HEK293T (cell line): Measurements from ENCODE around the gene ASPDH.
A peak's percentile ranks its signal among the peaks of the same experiment; 100 is the strongest.

Experiments used
- CTCF ChIA-PET: fragments of 350-600 bp; formaldehyde crosslinking; extraction: SDS; loops from one replicate; lab custom pipeline; 2021; ENCODE audit warnings: antibody characterized with exemption, inconsistent platforms; lab: Yijun Ruan, JAX
- POLR2A ChIA-PET: fragments of 350-600 bp; formaldehyde crosslinking; extraction: SDS; loops from one replicate; lab custom pipeline; 2020; ENCODE audit warnings: antibody characterized with exemption, inconsistent platforms; lab: Yijun Ruan, JAX
- DNase-seq: peaks from one replicate; pipeline ENCODE4 v3.0.0; 2012; ENCODE audit warnings: mixed read lengths; ENCODE audit errors: extremely low spot score
- ARNT ChIP-seq: fragments of 450-650 bp; IDR thresholded peaks from 2 replicates; pipeline ENCODE4 v1.6.1; 2017; ENCODE audit warnings: mild to moderate bottlenecking
- BHLHE40 ChIP-seq: fragments of 450-650 bp; IDR thresholded peaks from 2 replicates; pipeline ENCODE4 v1.6.1; 2016; ENCODE audit warnings: mild to moderate bottlenecking, moderate library complexity, borderline replicate concordance
- CTBP1 ChIP-seq: fragments of 450-650 bp; IDR thresholded peaks from 2 replicates; pipeline ENCODE4 v1.6.1; 2016; ENCODE audit warnings: borderline replicate concordance
- ELF4 ChIP-seq: fragments of 450-650 bp; IDR thresholded peaks from 2 replicates; pipeline ENCODE4 v1.6.1; 2017; ENCODE audit warnings: antibody characterized with exemption
- FOXA1 ChIP-seq: fragments of 450-650 bp; IDR thresholded peaks from 2 replicates; pipeline ENCODE4 v1.6.1; 2016; ENCODE audit warnings: mild to moderate bottlenecking
- FOXK2 ChIP-seq: fragments of 450-650 bp; IDR thresholded peaks from 2 replicates; pipeline ENCODE4 v1.6.1; 2016; ENCODE audit warnings: mild to moderate bottlenecking
- FOXM1 ChIP-seq: fragments of 450-650 bp; IDR thresholded peaks from 2 replicates; pipeline ENCODE4 v1.6.1; 2017; ENCODE audit warnings: mild to moderate bottlenecking, borderline replicate concordance
- HDGF ChIP-seq: fragments of 450-650 bp; IDR thresholded peaks from 2 replicates; pipeline ENCODE4 v1.6.1; 2017; ENCODE audit warnings: antibody characterized with exemption, borderline replicate concordance
- L3MBTL2 ChIP-seq: fragments of 450-650 bp; conservative IDR thresholded peaks from 2 replicates; pipeline ENCODE4 v1.6.1; 2016; ENCODE audit warnings: mild to moderate bottlenecking
- LEF1 ChIP-seq: fragments of 450-650 bp; IDR thresholded peaks from 2 replicates; pipeline ENCODE4 v1.6.1; 2017; ENCODE audit warnings: mild to moderate bottlenecking, borderline replicate concordance
- NFRKB ChIP-seq: fragments of 450-650 bp; IDR thresholded peaks from 2 replicates; pipeline ENCODE4 v1.6.1; 2016; ENCODE audit warnings: mild to moderate bottlenecking, moderate library complexity
- SP1 ChIP-seq: fragments of 450-650 bp; IDR thresholded peaks from 2 replicates; pipeline ENCODE4 v1.6.1; 2017
- SUZ12 ChIP-seq: fragments of 450-650 bp; IDR thresholded peaks from 2 replicates; pipeline ENCODE4 v1.6.1; 2016; ENCODE audit warnings: mild to moderate bottlenecking
- TARDBP ChIP-seq: fragments of 450-650 bp; IDR thresholded peaks from 2 replicates; pipeline ENCODE4 v1.6.1; 2016
- ZNF384 ChIP-seq: fragments of 450-650 bp; IDR thresholded peaks from 2 replicates; pipeline ENCODE4 v1.6.1; 2016
- TF ChIP-seq, protein P1 (sequence below): fragments of 450-650 bp; IDR thresholded peaks from 2 replicates; pipeline ENCODE4 v1.6.1; 2016

The ASPDH gene

DNA sequence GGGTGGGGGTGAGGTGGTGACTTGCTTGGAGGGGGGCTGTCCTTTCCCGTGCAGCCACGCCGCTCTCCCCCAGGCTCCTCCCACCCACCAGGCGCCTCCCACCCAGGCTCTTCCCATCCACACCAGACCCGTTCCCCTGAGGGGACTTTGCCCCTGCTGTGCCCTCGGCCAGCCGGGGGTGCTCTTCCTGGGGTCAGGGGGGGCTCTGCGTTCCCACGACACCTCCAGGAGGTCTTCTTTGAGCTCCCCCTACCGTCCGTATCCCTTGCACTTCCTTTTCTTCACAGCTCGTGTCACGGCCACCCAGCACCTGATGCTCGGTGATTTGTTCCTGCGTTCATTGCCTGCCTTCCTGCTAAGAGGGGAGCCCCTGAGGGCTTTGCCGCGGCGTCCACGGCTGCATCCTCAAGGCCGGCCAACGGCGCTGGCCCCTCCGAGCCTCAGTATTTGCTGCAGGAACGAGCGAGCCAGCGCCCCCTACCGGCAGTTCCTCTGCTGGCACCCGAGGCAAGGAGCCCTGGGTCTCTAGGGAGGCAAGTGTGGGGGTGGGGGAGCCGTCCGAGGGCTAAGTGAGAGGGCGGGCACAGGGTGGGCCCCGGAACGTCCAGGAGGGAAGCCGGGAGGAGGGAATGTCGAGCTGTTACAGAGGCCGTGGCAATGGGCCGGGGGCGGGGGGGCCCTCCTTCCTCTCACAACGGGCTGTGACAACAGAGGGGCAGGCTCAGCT is 42.7 kb upstream of the ASPDH start:
- DNase-seq = peak; percentile 92
- ChIA-PET CTCF (interaction anchor here (0.6 to 4.5 kb wide), 21 partner anchors 8 to 242 kb away, joined by 3 to 27 read pairs (median 4); partner anchors contain the start of gene POLD1), POLR2A (interaction anchor here (0.6 to 1.4 kb wide), 5 partner anchors 9 to 199 kb away, joined by 3 to 4 read pairs (median 3); partner anchors contain the start of gene JOSD2)
- no peak for TF ChIP-seq BHLHE40
- no peak for TF ChIP-seq ZNF384
- TF ChIP-seq NFRKB = no peak

DNA sequence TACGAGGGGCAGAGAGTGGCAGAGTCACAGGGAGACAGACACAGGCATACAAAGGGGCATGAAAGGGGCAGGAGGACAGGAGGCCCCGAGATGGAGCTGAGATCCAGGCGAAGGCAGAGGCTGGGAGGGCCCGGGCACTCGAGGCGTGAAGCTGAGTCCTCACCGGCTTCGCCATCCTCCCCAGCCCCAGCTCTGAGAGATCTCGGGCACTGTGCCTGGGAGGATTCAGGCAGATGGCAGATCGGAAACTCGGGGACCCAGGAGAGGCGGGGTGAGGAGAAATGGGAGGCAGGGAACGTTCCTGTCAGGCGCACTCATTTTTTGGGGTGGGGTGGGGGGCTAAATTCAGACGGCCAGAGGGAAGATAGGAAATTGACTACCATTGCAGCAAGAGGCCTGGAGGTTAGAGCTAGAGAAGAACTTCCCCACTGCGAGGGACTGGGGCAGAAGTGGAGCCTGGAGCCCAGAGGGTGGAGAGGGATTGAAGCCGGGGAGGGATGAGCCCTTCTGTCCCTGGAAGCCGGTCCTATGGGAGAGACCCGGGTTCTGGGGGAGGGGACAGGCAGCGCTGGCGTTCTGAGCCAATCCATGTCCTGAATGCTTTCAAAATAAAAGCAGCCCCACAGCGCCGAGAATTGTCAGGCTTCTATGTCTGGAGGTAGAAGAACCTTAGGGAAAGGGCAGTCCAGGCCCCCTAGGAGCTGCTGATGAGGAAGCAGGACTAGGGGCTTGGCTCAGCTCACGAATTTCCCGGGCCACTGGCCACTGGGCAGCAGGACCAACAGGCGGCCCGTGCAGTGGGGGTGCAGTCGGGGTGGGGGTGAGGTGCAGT is 42.0 kb upstream of the ASPDH start:
- ChIA-PET POLR2A (interaction anchor here (0.6 to 1.4 kb wide), 4 partner anchors 8 to 45 kb away, joined by 3 to 4 read pairs (median 3); partner anchors contain the start of gene JOSD2), CTCF (interaction anchor here (0.6 to 4.5 kb wide), 21 partner anchors 8 to 243 kb away, joined by 3 to 27 read pairs (median 4); partner anchors contain the start of gene POLD1)
- DNase-seq = peak; percentile 34
- TF ChIP-seq NFRKB (no peak), BHLHE40 (no peak), FOXM1 (no peak), FOXA1 (no peak), L3MBTL2 (no peak), CTBP1 (no peak), ZNF384 (no peak), SUZ12 (no peak), FOXK2 (no peak), HDGF (no peak), SP1 (no peak), LEF1 (no peak), ARNT (no peak), ELF4 (no peak)
- TF ChIP-seq, protein P1, sequence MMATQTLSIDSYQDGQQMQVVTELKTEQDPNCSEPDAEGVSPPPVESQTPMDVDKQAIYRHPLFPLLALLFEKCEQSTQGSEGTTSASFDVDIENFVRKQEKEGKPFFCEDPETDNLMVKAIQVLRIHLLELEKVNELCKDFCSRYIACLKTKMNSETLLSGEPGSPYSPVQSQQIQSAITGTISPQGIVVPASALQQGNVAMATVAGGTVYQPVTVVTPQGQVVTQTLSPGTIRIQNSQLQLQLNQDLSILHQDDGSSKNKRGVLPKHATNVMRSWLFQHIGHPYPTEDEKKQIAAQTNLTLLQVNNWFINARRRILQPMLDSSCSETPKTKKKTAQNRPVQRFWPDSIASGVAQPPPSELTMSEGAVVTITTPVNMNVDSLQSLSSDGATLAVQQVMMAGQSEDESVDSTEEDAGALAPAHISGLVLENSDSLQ = no peak

DNA sequence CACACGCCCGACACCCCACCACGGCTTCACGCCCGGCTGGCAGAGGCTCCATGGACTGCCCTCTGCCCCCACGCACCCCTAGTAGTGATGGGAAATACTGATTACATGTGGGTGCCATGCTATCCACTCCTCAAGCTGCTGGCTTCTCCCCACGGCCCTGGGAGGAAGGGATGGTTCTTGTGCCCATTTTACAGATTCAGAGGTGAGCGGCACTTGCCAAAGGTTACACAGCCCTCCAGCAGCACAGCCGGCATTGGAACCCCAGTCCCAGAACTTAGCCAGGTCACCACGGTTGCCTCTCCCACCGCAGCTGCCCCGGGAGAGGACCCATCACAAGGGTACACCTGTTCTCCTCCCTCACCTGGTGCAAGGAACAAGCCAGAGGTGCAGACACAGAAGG is 41.3 kb upstream of the ASPDH start:
- TF ChIP-seq ARNT = no peak
- TF ChIP-seq ELF4 = no peak
- CTCF ChIA-PET = interaction anchor here (4.5 kb wide), 1 partner anchor 18 kb away, joined by 27 read pairs; no protein-coding TSS in a partner anchor
- POLR2A ChIA-PET = no interaction called here
- DNase-seq = no peak

DNA sequence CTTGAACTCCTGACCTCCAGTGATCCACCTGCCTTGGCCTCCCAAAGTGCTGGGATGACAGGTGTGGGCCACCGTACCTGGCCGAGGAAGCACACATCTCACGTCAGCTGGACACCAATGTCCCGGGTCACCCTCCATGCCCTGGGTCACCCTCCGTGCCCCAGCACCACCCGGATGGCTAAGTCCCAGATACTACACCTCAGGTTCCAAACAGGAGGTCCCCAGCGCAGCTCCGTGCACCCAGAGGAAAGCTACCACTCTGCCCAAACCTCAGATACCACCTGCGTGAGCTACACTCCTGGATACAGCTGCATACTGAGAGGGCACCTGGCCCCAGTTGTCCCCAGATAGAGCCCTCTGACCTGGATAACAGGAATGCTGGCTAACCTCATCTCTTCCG is 40.5 kb upstream of the ASPDH start:
- no peak for DNase-seq
- ChIA-PET CTCF (interaction anchor here (4.5 kb wide), 1 partner anchor 17 kb away, joined by 27 read pairs; no protein-coding TSS in a partner anchor), POLR2A (no interaction called here)

DNA sequence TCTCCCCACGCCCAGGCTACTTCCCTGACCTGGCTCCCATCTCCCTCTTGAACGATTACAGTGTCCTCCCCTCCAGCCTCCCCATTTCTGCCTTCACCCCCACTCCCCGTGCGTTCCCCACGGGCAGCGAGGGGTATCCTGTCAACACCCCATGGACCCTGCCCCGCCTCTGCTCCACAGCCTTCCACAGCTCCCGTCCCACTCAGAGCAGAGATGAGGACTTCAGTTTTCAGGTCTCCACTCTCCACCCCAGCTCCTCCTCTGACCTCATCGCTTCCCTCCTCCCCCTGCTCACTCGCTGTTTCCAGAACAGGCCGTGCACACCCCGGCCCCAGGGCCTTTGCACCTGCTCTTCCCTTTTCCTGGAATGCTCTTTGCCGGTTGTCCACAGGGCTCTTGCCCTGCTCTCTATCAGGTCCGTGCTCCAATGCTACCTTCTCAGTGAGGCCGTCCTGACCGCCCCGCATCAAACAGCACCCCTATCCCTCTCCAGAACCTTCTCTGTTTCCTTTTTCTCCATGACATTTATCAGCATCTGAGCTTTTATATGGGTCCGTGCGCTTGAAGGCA is 39.5 kb upstream of the ASPDH start:
- TF ChIP-seq HDGF (no peak), ZNF384 (no peak), FOXM1 (no peak), FOXA1 (no peak), ARNT (no peak), BHLHE40 (no peak)
- TF ChIP-seq, protein P1 = no peak
- no peak for DNase-seq
- ChIA-PET POLR2A (no interaction called here), CTCF (no interaction called here)

More for the DNA sequence above, 40.5 kb upstream of the ASPDH start:
- TF ChIP-seq FOXM1 (no peak), ARNT (no peak), L3MBTL2 (no peak), FOXK2 (no peak), LEF1 (no peak), ZNF384 (no peak), FOXA1 (no peak), SP1 (no peak), TARDBP (no peak), NFRKB (no peak), BHLHE40 (no peak), SUZ12 (no peak), CTBP1 (no peak), ELF4 (no peak), HDGF (no peak)
- TF ChIP-seq, protein P1 = no peak

DNA sequence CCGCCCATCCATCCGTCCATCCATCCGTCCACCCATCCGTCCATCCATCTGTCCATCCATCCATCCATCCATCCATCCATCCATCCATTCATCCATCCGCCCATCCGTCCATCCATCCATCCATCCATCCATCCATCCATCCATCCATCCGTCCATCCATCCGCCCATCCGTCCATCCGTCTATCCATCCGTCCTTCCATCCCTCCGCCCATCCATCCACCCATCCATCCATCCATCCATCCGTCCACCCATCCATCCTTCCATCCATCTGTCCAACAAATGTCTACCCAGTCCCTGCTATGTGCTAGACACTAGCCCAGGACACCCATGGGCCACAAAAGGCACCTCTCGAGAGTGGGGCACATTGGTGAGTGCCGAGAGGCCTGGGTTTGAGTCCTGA is 38.8 kb upstream of the ASPDH start:
- POLR2A ChIA-PET = no interaction called here
- no peak for DNase-seq
- TF ChIP-seq ELF4 (no peak), NFRKB (no peak), BHLHE40 (no peak), HDGF (no peak), CTBP1 (no peak), TARDBP (no peak), L3MBTL2 (no peak), FOXA1 (no peak), SUZ12 (no peak), FOXK2 (no peak), ZNF384 (no peak), ARNT (no peak), LEF1 (no peak), SP1 (no peak), FOXM1 (no peak)
- TF ChIP-seq, protein P1 = no peak
- CTCF ChIA-PET = no interaction called here
